HG03457 (cell line): Measurements from ENCODE around the gene GTF2A1L.

Experiments used
- ATAC-seq: cut with Tn5 transposase; IDR thresholded peaks from one replicate; pipeline ENCODE4 v1.9.1; 2021; ENCODE audit warnings: moderate number of reproducible peaks; ENCODE audit not compliant: unreplicated experiment

Gene GTF2A1L

GRCh38 chr2:48728295-48728694, 110.6 kb downstream of the GTF2A1L start:
- no peak for ATAC-seq

GRCh38 chr2:48728840-48729239, 111.2 kb downstream of the GTF2A1L start:
- ATAC-seq, result no peak
